ENCODE measurements around the gene PPP1R14B. TPM values are rescaled to one million over a fixed set of nuclear protein-coding genes. Genes with fewer than 3 reads are reported as not detected.

PPP1R14B gene
- total and polyA plus RNA-seq, 2 of the 13 experiments (the other 11 are each of a cell fraction or from before 2014, with no cell fraction given): 110 to 148 TPM

- WGBS (ENCODE audit: low lambda C conversion rate): 94% methylated on average over 2 of the region's 2 CpGs
- in situ Hi-C loops (cut with HindIII; ENCODE audit: extremely low pct_ligation_motif_present, low pct_unique_long_range_greater_than_20kb) (no loop called here), intact Hi-C loops (cut with micrococcal nuclease; ENCODE audit: unreplicated experiment) (no loop called here)
- TF ChIP-seq ZNF839 (CRISPR knock-in tag; IDR thresholded peaks at IDR 0.05; ENCODE audit: borderline replicate concordance): no peak
- no peak for TF ChIP-seq ISX (CRISPR knock-in tag; conservative IDR thresholded peaks at IDR 0.05)
- no peak for TF ChIP-seq TGIF2 (CRISPR knock-in tag; IDR thresholded peaks at IDR 0.05)
- TF ChIP-seq KDM5B (CRISPR knock-in tag; IDR thresholded peaks at IDR 0.05; ENCODE audit: borderline replicate concordance): no peak
- TF ChIP-seq ZNF883 (CRISPR knock-in tag; IDR thresholded peaks at IDR 0.05; ENCODE audit: not compliant biosample characterization): no peak
- TF ChIP-seq ZNF124 (CRISPR knock-in tag; IDR thresholded peaks at IDR 0.05): no peak
- TF ChIP-seq SRF (IDR thresholded peaks at IDR 0.05; ENCODE audit: low read depth, low read length): no peak
- no peak for TF ChIP-seq SRSF9 (IDR thresholded peaks at IDR 0.05; ENCODE audit: borderline replicate concordance, insufficient read depth, low read depth, low read length, poor library complexity, severe bottlenecking)
- Histone ChIP-seq H4K20me1 (ENCODE audit: insufficient read depth, low read length) (no peaks in the 10 kb centered on the region), H3K27ac (ENCODE audit: extremely low read length, insufficient read depth, low read length) (no peak overlapping the region), H2AFZ (ENCODE audit: low read length) (no peak overlapping the region), H3K9ac (ENCODE audit: insufficient read depth, low read depth, low read length) (no peak overlapping the region), H3K79me2 (ENCODE audit: insufficient read depth, low read length) (peaks cover 3% of the 10 kb centered on the region), H3K9me3 (ENCODE audit: low read length) (no peaks in the 10 kb centered on the region), H3K4me1 (ENCODE audit: insufficient read depth, low read length) (no peaks in the 10 kb centered on the region), H3K36me3 (replicated peaks in 1 of 2; ENCODE audit: control insufficient read depth in 1 of 2, insufficient read depth in 2 of 2, low read length in 2 of 2) (peaks cover 56 to 88% of the 10 kb centered on the region in 2 experiments), H3K4me3 (replicated peaks in 1 of 3; ENCODE audit: insufficient read depth in 1 of 3, low read depth in 2 of 3, low read length in 3 of 3) (no peak overlapping the region), H3K4me2 (ENCODE audit: low read depth, low read length) (no peak overlapping the region), H3K27me3 (ENCODE audit: control insufficient read depth in 1 of 2, insufficient read depth in 2 of 2, low read length in 2 of 2) (no peaks in the 10 kb centered on the region)
- BruUV-seq (replicated peaks): no TSS peak
- POLR2A ChIA-PET: interaction anchor here (1.8 kb wide), 1 partner anchor 13 kb away, joined by 6 read pairs; the partner anchor contains the start of gene STIP1
- DNase-seq (ENCODE audit: low spot score) (no peak), ATAC-seq (no peak), FAIRE-seq (no peak)
- CTCF ChIA-PET (ENCODE audit: low intra/inter-chr PET ratio, low total read pairs): no interaction called here
These were observed 48.2 kb downstream of the PPP1R14B start for GRCh38 chr11:64198511-64198910.

GRCh38 chr11:64196626-64197025 is 50.1 kb downstream of the PPP1R14B start:
- ATAC-seq (no peak), FAIRE-seq (no peak), DNase-seq (ENCODE audit: low spot score) (no peak)
- intact Hi-C loops (cut with micrococcal nuclease; ENCODE audit: unreplicated experiment) (no loop called here), in situ Hi-C loops (cut with HindIII; ENCODE audit: extremely low pct_ligation_motif_present, low pct_unique_long_range_greater_than_20kb) (no loop called here)
- Histone ChIP-seq H4K20me1 (ENCODE audit: insufficient read depth, low read length) (no peaks in the 10 kb centered on the region), H3K4me3 (replicated peaks in 1 of 3; ENCODE audit: insufficient read depth in 1 of 3, low read depth in 2 of 3, low read length in 3 of 3) (no peak overlapping the region), H3K9ac (ENCODE audit: insufficient read depth, low read depth, low read length) (no peak overlapping the region), H3K27me3 (ENCODE audit: control insufficient read depth in 1 of 2, insufficient read depth in 2 of 2, low read length in 2 of 2) (no peaks in the 10 kb centered on the region), H2AFZ (ENCODE audit: low read length) (no peak overlapping the region), H3K27ac (ENCODE audit: extremely low read length, insufficient read depth, low read length) (no peak overlapping the region), H3K9me3 (ENCODE audit: low read length) (no peaks in the 10 kb centered on the region), H3K79me2 (ENCODE audit: insufficient read depth, low read length) (peaks cover 14% of the 10 kb centered on the region), H3K36me3 (replicated peaks in 1 of 2; ENCODE audit: control insufficient read depth in 1 of 2, insufficient read depth in 2 of 2, low read length in 2 of 2) (peaks cover 51 to 85% of the 10 kb centered on the region in 2 experiments), H3K4me1 (ENCODE audit: insufficient read depth, low read length) (no peaks in the 10 kb centered on the region), H3K4me2 (ENCODE audit: low read depth, low read length) (no peak overlapping the region)
- POLR2A ChIA-PET: interaction anchor here (1.5 kb wide), 1 partner anchor 11 kb away, joined by 6 read pairs; the partner anchor contains the start of gene STIP1
- BruUV-seq (replicated peaks): no TSS peak
- CTCF ChIA-PET (ENCODE audit: low intra/inter-chr PET ratio, low total read pairs): no interaction called here
- WGBS (ENCODE audit: low lambda C conversion rate): 95% methylated on average over 9 of the region's 9 CpGs
- TF ChIP-seq NFE2L1 (CRISPR knock-in tag; IDR thresholded peaks at IDR 0.05; ENCODE audit: borderline replicate concordance): no peak
- TF ChIP-seq RERE (CRISPR knock-in tag; IDR thresholded peaks at IDR 0.05; ENCODE audit: low read depth): no peak
- no peak for TF ChIP-seq NFKB2 (CRISPR knock-in tag; IDR thresholded peaks at IDR 0.05; ENCODE audit: borderline replicate concordance)
- TF ChIP-seq NCOR1 (IDR thresholded peaks at IDR 0.05; ENCODE audit: borderline replicate concordance, low read length): no peak
- TF ChIP-seq ZNF3 (CRISPR knock-in tag; IDR thresholded peaks at IDR 0.05): no peak
- no peak for TF ChIP-seq FOXA1 (IDR thresholded peaks at IDR 0.05)
- TF ChIP-seq FOXA1 (CRISPR knock-in tag; IDR thresholded peaks at IDR 0.05): no peak
- TF ChIP-seq ZNF335 (CRISPR knock-in tag; IDR thresholded peaks at IDR 0.05): no peak

All from HepG2 (cell line).